ENCODE measurements around the gene USP10. TPM values are rescaled to one million over a fixed set of nuclear protein-coding genes. Genes with fewer than 3 reads are reported as not detected.
A peak's percentile ranks its signal among the peaks of the same experiment; 100 is the strongest.

The USP10 gene
- total RNA-seq, 1 donor from 2014 or later: 33.7 TPM

DNA sequence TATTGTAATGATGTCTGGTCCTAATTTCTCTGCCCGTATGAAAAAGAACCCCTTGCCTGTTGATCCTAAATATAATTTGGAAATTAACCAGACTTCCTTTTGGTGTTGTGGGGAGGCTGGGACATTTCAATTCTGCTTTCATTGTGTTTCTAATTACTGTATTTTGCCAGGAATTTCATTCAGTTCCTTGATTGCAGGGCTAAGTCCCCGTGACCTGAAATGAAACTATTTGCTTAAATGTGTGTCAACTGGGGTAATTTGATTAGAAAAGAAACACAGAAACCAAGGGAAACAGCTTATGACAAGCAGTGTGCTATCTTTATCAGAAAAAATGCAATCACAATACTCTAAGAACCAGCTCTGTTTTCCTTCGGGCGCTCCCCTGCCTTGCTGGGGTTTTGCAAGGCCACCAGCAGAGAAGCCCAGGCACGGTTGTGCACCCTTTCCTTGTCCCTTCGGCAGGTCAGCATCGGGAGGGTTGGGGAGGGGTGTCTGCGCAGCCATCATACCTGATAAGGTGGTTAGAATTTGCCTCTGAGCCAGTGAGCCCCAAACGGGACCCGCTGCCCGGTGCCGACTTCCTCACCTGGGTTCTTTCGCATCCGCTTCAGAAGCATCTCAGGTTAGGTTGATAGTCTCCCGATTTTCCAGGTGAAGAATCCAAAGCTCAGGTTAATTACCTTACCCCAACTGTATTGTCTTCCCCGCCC lies 32.0 kb upstream of the USP10 start:
- TF ChIP-seq, protein P1, sequence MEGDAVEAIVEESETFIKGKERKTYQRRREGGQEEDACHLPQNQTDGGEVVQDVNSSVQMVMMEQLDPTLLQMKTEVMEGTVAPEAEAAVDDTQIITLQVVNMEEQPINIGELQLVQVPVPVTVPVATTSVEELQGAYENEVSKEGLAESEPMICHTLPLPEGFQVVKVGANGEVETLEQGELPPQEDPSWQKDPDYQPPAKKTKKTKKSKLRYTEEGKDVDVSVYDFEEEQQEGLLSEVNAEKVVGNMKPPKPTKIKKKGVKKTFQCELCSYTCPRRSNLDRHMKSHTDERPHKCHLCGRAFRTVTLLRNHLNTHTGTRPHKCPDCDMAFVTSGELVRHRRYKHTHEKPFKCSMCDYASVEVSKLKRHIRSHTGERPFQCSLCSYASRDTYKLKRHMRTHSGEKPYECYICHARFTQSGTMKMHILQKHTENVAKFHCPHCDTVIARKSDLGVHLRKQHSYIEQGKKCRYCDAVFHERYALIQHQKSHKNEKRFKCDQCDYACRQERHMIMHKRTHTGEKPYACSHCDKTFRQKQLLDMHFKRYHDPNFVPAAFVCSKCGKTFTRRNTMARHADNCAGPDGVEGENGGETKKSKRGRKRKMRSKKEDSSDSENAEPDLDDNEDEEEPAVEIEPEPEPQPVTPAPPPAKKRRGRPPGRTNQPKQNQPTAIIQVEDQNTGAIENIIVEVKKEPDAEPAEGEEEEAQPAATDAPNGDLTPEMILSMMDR (IDR thresholded peaks at IDR 0.05; ENCODE audit: insufficient read depth, low read length, severe bottlenecking): no peak
- no peak overlapping the region for H3K4me3 ChIP-seq (ENCODE audit: low read depth, low read length)
- FAIRE-seq (no peak), DNase-seq (ENCODE audit: low read depth) (no peak)
- H3K27me3 ChIP-seq (ENCODE audit: control insufficient read depth, insufficient read depth, low read length): no peaks in the 10 kb centered on the region
- H3K36me3 ChIP-seq (ENCODE audit: control insufficient read depth, insufficient read depth, low read length): peaks cover 12% of the 10 kb centered on the region

DNA sequence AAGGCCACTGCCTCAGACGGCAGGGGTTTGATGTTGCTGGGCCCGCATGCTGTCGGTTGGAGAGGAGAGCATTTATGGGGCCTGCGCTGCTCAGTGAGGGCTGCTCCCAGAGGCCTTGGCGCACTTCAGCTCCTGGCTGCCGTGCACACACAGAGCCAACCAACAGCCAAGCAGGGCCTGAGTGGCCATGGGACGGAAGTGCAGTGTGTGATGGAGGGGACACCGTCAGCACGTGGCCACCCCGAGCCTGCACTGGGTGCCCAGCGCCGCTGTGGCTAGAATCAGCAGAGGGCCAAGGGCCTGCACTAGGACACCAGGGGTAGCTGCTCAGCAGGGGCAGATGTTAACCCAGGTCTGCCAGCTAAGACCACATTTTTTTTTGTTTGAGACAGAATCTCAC lies 29.7 kb upstream of the USP10 start:
- TF ChIP-seq, protein P1 (IDR thresholded peaks at IDR 0.05; ENCODE audit: insufficient read depth, low read length, severe bottlenecking): no peak
- H3K36me3 ChIP-seq (ENCODE audit: control insufficient read depth, insufficient read depth, low read length): peaks cover 4% of the 10 kb centered on the region
- H3K4me3 ChIP-seq (ENCODE audit: low read depth, low read length): no peak overlapping the region
- FAIRE-seq: no peak
- no peak for DNase-seq (ENCODE audit: low read depth)
- H3K27me3 ChIP-seq (ENCODE audit: control insufficient read depth, insufficient read depth, low read length): no peaks in the 10 kb centered on the region

DNA sequence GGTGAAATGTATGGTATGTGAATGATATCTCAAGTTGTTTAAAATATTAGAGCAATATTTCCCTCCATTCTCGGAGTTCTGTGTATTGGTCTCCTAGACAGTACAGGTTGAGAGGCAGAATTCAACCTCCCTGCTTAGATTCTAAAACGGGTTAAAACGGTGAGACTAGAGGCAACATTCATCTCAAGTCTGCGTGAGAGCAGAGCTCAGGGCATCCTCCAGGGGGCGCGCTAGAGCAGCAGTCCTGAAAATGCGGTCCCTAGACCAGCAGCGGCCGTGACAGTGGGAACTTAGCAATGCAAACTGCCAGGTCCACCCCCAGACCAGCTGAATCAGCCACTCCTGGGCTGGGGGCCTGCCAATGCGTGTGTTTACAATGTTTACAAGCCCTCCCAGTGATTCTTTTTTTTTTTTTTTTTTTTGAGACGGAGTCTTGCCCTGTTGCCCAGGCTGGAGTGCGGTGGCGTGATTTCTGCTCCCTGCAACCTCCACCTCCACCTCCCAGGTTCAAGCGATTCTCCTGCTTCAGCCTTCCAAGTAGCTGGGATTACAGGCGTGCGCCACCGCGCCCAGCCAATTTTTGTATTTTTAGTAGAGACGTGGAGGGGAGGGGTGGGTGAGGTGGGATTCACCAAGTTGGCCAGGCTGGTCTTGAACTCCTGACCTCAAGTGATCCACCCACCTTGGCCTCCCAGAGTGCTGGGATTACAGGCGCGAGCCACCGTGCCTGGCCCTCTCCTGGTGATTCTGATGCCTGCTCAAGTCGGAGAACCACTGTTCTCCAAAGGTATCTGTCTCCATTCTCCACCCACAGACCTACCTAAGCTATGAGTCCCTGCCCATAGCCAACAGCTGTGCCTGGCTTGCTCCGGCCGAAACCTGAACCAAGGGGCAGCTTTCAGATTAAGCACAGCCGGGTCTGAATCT lies 27.3 kb upstream of the USP10 start:
- FAIRE-seq (no peak), DNase-seq (ENCODE audit: low read depth) (peak; percentile 51)
- Histone ChIP-seq H3K27me3 (ENCODE audit: control insufficient read depth, insufficient read depth, low read length) (peaks cover 4% of the 10 kb centered on the region), H3K4me3 (ENCODE audit: low read depth, low read length) (no peak overlapping the region), H3K36me3 (ENCODE audit: control insufficient read depth, insufficient read depth, low read length) (no peaks in the 10 kb centered on the region)
- TF ChIP-seq, protein P1 (IDR thresholded peaks at IDR 0.05; ENCODE audit: insufficient read depth, low read length, severe bottlenecking): peak; percentile 92

DNA sequence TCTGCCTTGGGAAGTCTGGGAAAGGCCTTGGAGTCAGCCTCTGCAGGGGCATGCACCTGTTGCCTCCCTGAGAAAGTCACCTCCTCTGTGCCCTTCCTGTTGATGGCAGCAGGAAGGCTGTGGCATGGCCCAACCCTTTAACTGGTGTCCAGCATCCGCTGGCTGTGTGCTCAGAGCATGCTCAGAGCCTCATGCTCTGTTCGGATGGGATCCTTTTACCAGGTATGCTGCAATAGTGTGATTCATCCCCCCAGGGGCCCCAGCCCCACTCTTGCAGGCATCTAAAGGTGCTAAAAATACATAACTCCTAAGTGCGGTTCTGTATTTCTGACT lies 26.6 kb upstream of the USP10 start:
- TF ChIP-seq, protein P1 (IDR thresholded peaks at IDR 0.05; ENCODE audit: insufficient read depth, low read length, severe bottlenecking): no peak
- DNase-seq (ENCODE audit: low read depth): peak; percentile 78
- FAIRE-seq: no peak
- no peak overlapping the region for H3K4me3 ChIP-seq (ENCODE audit: low read depth, low read length)
- H3K36me3 ChIP-seq (ENCODE audit: control insufficient read depth, insufficient read depth, low read length): no peaks in the 10 kb centered on the region
- peaks cover 6% of the 10 kb centered on the region for H3K27me3 ChIP-seq (ENCODE audit: control insufficient read depth, insufficient read depth, low read length)

DNA sequence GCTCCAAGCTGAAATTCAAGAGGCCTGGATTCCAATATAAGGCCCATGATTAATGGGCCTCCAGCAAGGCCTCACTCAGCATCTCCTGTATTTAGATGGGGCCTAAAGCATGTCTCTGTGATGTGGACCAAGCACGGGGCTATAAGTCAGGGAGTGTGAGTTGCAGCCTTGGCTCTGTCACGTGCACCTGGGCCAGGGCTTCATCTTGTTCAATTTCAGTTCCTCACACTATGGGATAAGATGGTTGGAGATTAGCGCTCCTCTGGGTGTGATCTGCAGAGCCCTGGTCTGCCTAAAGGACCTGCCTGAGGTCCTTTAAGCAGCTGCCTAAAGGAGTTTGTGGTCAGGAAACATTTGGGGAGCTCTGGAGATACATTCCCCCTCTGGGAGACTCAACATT lies 26.2 kb upstream of the USP10 start:
- TF ChIP-seq, protein P1 (IDR thresholded peaks at IDR 0.05; ENCODE audit: insufficient read depth, low read length, severe bottlenecking): no peak
- FAIRE-seq (no peak), DNase-seq (ENCODE audit: low read depth) (no peak)
- no peak overlapping the region for H3K4me3 ChIP-seq (ENCODE audit: low read depth, low read length)
- no peaks in the 10 kb centered on the region for H3K36me3 ChIP-seq (ENCODE audit: control insufficient read depth, insufficient read depth, low read length)
- H3K27me3 ChIP-seq (ENCODE audit: control insufficient read depth, insufficient read depth, low read length): peaks cover 6% of the 10 kb centered on the region

All from bronchial epithelial cell (primary cell).